Liver (tissue), 9 donors: ENCODE measurements around the gene NOSIP. TPM values are rescaled to one million over a fixed set of nuclear protein-coding genes. Genes with fewer than 3 reads are reported as not detected.

Experiments
- DNase-seq: peaks from one replicate; pipeline ENCODE4 v3.0.0-alpha.2; 2017; ENCODE audit warnings: low spot score
- H3K27ac ChIP-seq, 2 donors: one replicate each; pipeline ENCODE4 v1.7.0; 2013; ENCODE audit warnings: inconsistent platforms in 2 of 2, low read length in 2 of 2, control low read depth in 1 of 2, low read depth in 1 of 2, mild to moderate bottlenecking in 1 of 2
- H3K27me3 ChIP-seq, 4 donors: one replicate each; pipeline versions ENCODE4 v1.6.1 to v1.7.0; 2013; ENCODE audit warnings: low read length in 3 of 4, inconsistent platforms in 1 of 4, mild to moderate bottlenecking in 1 of 4, moderate library complexity in 1 of 4; ENCODE audit not compliant: control insufficient read depth in 4 of 4, insufficient read depth in 4 of 4
- H3K36me3 ChIP-seq, 4 donors: one replicate each; pipeline versions ENCODE4 v1.6.1 to v1.7.0; 2013; ENCODE audit warnings: low read length in 3 of 4, mild to moderate bottlenecking in 3 of 4, low read depth in 1 of 4, moderate library complexity in 1 of 4; ENCODE audit not compliant: control insufficient read depth in 4 of 4, insufficient read depth in 3 of 4
- H3K4me1 ChIP-seq, 4 donors: one replicate each; pipeline versions ENCODE4 v1.6.1 to v1.7.0; 2013; ENCODE audit warnings: low read length in 3 of 4, mild to moderate bottlenecking in 3 of 4, moderate library complexity in 1 of 4; ENCODE audit not compliant: control insufficient read depth in 4 of 4, insufficient read depth in 4 of 4
- H3K4me3 ChIP-seq, 3 donors: one replicate each; pipeline versions ENCODE4 v1.6.1 to v1.7.0; 2013; ENCODE audit warnings: low read length in 3 of 3, control low read depth in 1 of 3, low read depth in 1 of 3, mild to moderate bottlenecking in 1 of 3
- H3K9ac ChIP-seq, 2 donors: one replicate each; pipeline ENCODE4 v1.7.0; 2013; ENCODE audit warnings: low read length in 2 of 2, mild to moderate bottlenecking in 2 of 2, moderate library complexity in 2 of 2, control low read depth in 1 of 2, low read depth in 1 of 2
- H3K9me3 ChIP-seq, 4 donors: one replicate each; pipeline versions ENCODE4 v1.6.1 to v1.7.0; 2013; ENCODE audit warnings: low read length in 3 of 4; ENCODE audit not compliant: control insufficient read depth in 4 of 4
- EGR1 ChIP-seq, 2 donors: IDR thresholded peaks; 2 replicates each; pipeline ENCODE4 v1.6.1; 2016 to 2018; ENCODE audit warnings: antibody characterized with exemption in 2 of 2, low read depth in 2 of 2
- FOXA1 ChIP-seq: IDR thresholded peaks from 2 replicates; pipeline ENCODE4 v1.6.1; 2016; ENCODE audit warnings: antibody characterized with exemption
- FOXA2 ChIP-seq: IDR thresholded peaks from 2 replicates; pipeline ENCODE4 v1.6.1; 2016; ENCODE audit warnings: antibody characterized with exemption
- GABPA ChIP-seq, 2 donors: IDR thresholded peaks in 1 of 2; conservative IDR thresholded peaks in 1 of 2; 2 replicates each; pipeline ENCODE4 v1.6.1; 2016; ENCODE audit warnings: antibody characterized with exemption in 2 of 2, mild to moderate bottlenecking in 1 of 2, moderate library complexity in 1 of 2
- HNF4A ChIP-seq, 2 donors: conservative IDR thresholded peaks; 2 replicates each; pipeline ENCODE4 v1.6.1; 2016; ENCODE audit warnings: antibody characterized with exemption in 2 of 2, mild to moderate bottlenecking in 2 of 2
- HNF4G ChIP-seq: IDR thresholded peaks from 2 replicates; pipeline ENCODE4 v1.6.1; 2016; ENCODE audit warnings: antibody characterized with exemption
- JUND ChIP-seq, 2 donors: IDR thresholded peaks; 2 replicates each; pipeline ENCODE4 v1.6.1; 2016; ENCODE audit warnings: antibody characterized with exemption in 2 of 2
- NR2F2 ChIP-seq: IDR thresholded peaks from 2 replicates; pipeline ENCODE4 v1.6.1; 2016; ENCODE audit warnings: antibody characterized with exemption
- RAD21 ChIP-seq, 2 donors: IDR thresholded peaks; 2 replicates each; pipeline ENCODE4 v1.6.1; 2016; ENCODE audit warnings: antibody characterized with exemption in 2 of 2, mild to moderate bottlenecking in 2 of 2
- RXRA ChIP-seq, 2 donors: IDR thresholded peaks; 2 replicates each; pipeline ENCODE4 v1.6.1; 2017 to 2018; ENCODE audit warnings: antibody characterized with exemption in 2 of 2, mild to moderate bottlenecking in 1 of 2
- SP1 ChIP-seq: IDR thresholded peaks from 2 replicates; pipeline ENCODE4 v1.6.1; 2018; ENCODE audit warnings: antibody characterized with exemption, mild to moderate bottlenecking
- TAF1 ChIP-seq: conservative IDR thresholded peaks from 2 replicates; pipeline ENCODE4 v1.6.1; 2016; ENCODE audit warnings: antibody characterized with exemption, mild to moderate bottlenecking
- WGBS: extraction: QIAGEN DNeasy Blood & Tissue Kit; methylation state at CpG from one replicate; pipeline ENCODE4 v1.1.7; 2013; 5-methylcytosine and 5-hydroxymethylcytosine counted together
- polyA plus RNA-seq, 2 donors: library from polyadenylated mRNA; stranded (reverse) in 1 of 2; unstranded in 1 of 2; fragments of 200-250 nt in 1 of 2; fragments of >200 nt in 1 of 2; fragmentation: Nextera tagmentation in 1 of 2; extraction: Ambion mirVana in 1 of 2; gene quantifications; one replicate each; pipeline versions ENCODE4 v1.2.1 to v1.2.3, GENCODE V29; 2013 to 2015
- total RNA-seq, 2 donors: library from RNA; depleted of rRNA; stranded (reverse); fragments of >200 nt; gene quantifications; one replicate each; pipeline ENCODE4 v1.2.3, GENCODE V29; 2014
- TF ChIP-seq, protein P1 (sequence below): IDR thresholded peaks from 2 replicates; pipeline ENCODE4 v1.6.1; 2016; ENCODE audit warnings: antibody characterized with exemption
- TF ChIP-seq, protein P2 (sequence below): IDR thresholded peaks from 2 replicates; pipeline ENCODE4 v1.6.1; 2016; ENCODE audit warnings: antibody characterized with exemption, mild to moderate bottlenecking
- TF ChIP-seq, protein P3 (sequence below): fragments of 150-350 bp; IDR thresholded peaks from 2 replicates; pipeline ENCODE4 v1.5.1; 2017; ENCODE audit warnings: improper control_type of control experiment, low read depth, low read length; ENCODE audit not compliant: missing input control
- TF ChIP-seq, protein P4 (sequence below): IDR thresholded peaks from 2 replicates; pipeline ENCODE4 v1.6.1; 2016; ENCODE audit warnings: antibody characterized with exemption
- donor health status: healthy.
- donor health status: healthy.
- donor health status: healthy.
- donor health status: healthy.
- donor health status: healthy.

NOSIP gene
- total and polyA plus RNA-seq, 4 donors, result 19.3 to 45.2 (median 30.5) TPM

DNA sequence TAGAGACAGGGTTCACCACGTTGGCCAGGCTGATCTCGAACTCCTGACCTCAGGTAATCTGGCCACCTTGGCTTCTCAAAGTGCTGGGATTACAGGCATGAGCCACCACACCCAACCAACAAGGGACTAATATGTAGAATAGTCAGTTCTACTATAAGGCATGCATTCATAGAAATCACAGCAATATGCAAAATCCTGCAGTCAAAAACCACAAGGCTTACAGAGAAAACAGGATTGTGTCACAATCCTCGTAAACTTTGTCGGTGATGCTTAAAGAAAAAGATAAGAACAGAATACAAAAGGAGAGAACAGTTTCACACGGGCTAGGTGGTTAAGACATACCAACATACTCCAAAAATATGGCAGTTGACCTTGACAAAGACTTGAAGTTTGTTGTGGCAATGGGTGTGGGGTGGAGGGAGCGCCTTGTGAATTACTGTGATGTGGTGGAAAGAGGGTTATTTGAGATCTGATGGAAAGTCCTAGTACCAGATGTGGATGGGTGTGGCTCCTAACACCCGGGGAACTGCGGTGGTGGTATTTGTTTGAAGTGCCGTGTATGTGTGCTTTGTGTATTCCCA lies 12.4 kb downstream of the NOSIP start:
- Histone ChIP-seq H3K27ac (no peak overlapping the region), H3K9ac (no peak overlapping the region), H3K4me3 (no peak overlapping the region), H3K27me3 (no peaks in the 10 kb centered on the region), H3K9me3 (no peaks in the 10 kb centered on the region), H3K4me1 (peaks cover 0 to 16% (median 15%) of the 10 kb centered on the region in 4 donors), H3K36me3 (peaks cover 0 to 3% (median 0%) of the 10 kb centered on the region in 4 donors)
- 71% methylated on average over 9 of the region's 9 CpGs for WGBS
- TF ChIP-seq TAF1 (no peak), RXRA (IDR thresholded peaks at IDR 0.05) (no peak), HNF4A (conservative IDR thresholded peaks at IDR 0.05) (no peak), RAD21 (IDR thresholded peaks at IDR 0.05) (no peak), GABPA (IDR thresholded peaks at IDR 0.05 in 1 of 2, conservative IDR thresholded peaks at IDR 0.05 in 1 of 2) (no peak), HNF4G (no peak), FOXA1 (no peak), EGR1 (IDR thresholded peaks at IDR 0.05; ENCODE audit: low read depth in 2 of 2) (no peak), FOXA2 (no peak)
- TF ChIP-seq, protein P1, sequence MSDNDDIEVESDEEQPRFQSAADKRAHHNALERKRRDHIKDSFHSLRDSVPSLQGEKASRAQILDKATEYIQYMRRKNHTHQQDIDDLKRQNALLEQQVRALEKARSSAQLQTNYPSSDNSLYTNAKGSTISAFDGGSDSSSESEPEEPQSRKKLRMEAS, result no peak
- TF ChIP-seq, protein P2, sequence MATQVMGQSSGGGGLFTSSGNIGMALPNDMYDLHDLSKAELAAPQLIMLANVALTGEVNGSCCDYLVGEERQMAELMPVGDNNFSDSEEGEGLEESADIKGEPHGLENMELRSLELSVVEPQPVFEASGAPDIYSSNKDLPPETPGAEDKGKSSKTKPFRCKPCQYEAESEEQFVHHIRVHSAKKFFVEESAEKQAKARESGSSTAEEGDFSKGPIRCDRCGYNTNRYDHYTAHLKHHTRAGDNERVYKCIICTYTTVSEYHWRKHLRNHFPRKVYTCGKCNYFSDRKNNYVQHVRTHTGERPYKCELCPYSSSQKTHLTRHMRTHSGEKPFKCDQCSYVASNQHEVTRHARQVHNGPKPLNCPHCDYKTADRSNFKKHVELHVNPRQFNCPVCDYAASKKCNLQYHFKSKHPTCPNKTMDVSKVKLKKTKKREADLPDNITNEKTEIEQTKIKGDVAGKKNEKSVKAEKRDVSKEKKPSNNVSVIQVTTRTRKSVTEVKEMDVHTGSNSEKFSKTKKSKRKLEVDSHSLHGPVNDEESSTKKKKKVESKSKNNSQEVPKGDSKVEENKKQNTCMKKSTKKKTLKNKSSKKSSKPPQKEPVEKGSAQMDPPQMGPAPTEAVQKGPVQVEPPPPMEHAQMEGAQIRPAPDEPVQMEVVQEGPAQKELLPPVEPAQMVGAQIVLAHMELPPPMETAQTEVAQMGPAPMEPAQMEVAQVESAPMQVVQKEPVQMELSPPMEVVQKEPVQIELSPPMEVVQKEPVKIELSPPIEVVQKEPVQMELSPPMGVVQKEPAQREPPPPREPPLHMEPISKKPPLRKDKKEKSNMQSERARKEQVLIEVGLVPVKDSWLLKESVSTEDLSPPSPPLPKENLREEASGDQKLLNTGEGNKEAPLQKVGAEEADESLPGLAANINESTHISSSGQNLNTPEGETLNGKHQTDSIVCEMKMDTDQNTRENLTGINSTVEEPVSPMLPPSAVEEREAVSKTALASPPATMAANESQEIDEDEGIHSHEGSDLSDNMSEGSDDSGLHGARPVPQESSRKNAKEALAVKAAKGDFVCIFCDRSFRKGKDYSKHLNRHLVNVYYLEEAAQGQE, result no peak
- TF ChIP-seq, protein P3, sequence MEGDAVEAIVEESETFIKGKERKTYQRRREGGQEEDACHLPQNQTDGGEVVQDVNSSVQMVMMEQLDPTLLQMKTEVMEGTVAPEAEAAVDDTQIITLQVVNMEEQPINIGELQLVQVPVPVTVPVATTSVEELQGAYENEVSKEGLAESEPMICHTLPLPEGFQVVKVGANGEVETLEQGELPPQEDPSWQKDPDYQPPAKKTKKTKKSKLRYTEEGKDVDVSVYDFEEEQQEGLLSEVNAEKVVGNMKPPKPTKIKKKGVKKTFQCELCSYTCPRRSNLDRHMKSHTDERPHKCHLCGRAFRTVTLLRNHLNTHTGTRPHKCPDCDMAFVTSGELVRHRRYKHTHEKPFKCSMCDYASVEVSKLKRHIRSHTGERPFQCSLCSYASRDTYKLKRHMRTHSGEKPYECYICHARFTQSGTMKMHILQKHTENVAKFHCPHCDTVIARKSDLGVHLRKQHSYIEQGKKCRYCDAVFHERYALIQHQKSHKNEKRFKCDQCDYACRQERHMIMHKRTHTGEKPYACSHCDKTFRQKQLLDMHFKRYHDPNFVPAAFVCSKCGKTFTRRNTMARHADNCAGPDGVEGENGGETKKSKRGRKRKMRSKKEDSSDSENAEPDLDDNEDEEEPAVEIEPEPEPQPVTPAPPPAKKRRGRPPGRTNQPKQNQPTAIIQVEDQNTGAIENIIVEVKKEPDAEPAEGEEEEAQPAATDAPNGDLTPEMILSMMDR, result no peak
- no peak for DNase-seq

DNA sequence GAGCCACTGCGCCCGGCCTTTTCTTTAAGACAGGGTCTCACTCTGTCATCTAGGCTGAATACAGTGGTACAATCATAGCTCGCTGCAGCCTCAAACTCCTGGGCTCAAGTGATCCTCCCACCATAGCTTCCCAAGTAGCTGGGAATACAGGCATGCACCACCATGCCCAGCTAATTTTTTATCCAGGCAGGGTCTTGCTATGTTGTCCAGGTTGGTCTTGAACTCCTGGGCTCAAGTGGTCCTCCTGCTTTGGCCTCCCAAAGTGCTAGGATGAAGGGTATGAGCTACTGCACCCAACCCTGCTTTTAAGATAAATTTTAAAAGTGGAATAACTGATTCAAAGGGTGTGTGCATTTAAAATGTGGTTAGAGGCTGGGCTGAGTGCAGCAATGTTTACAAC lies 14.1 kb downstream of the NOSIP start:
- Histone ChIP-seq H3K27me3 (no peaks in the 10 kb centered on the region), H3K4me1 (peaks cover 0 to 13% (median 13%) of the 10 kb centered on the region in 4 donors), H3K36me3 (peaks cover 0 to 3% (median 0%) of the 10 kb centered on the region in 4 donors), H3K4me3 (no peak overlapping the region), H3K9me3 (no peaks in the 10 kb centered on the region), H3K9ac (no peak overlapping the region), H3K27ac (no peak overlapping the region)
- WGBS, result 98% methylated on average over 3 of the region's 3 CpGs
- no peak for DNase-seq
- TF ChIP-seq, protein P1, result no peak
- TF ChIP-seq TAF1, result no peak
- no peak for TF ChIP-seq HNF4A (conservative IDR thresholded peaks at IDR 0.05)
- TF ChIP-seq NR2F2, result no peak
- TF ChIP-seq, protein P4, sequence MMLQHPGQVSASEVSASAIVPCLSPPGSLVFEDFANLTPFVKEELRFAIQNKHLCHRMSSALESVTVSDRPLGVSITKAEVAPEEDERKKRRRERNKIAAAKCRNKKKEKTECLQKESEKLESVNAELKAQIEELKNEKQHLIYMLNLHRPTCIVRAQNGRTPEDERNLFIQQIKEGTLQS, result no peak
- no peak for TF ChIP-seq GABPA (IDR thresholded peaks at IDR 0.05 in 1 of 2, conservative IDR thresholded peaks at IDR 0.05 in 1 of 2)
- no peak for TF ChIP-seq FOXA2
- no peak for TF ChIP-seq EGR1 (IDR thresholded peaks at IDR 0.05; ENCODE audit: low read depth in 2 of 2)
- TF ChIP-seq RXRA (IDR thresholded peaks at IDR 0.05), result no peak
- TF ChIP-seq, protein P2, result no peak
- TF ChIP-seq RAD21 (IDR thresholded peaks at IDR 0.05), result no peak
- no peak for TF ChIP-seq JUND (IDR thresholded peaks at IDR 0.05)
- TF ChIP-seq, protein P3, result no peak
- no peak for TF ChIP-seq HNF4G
- TF ChIP-seq SP1, result no peak
